HUES64 (cell line): Measurements from ENCODE around the gene DHRSX.
"Not testable (repeated sequence)": the region's sequence is repeated elsewhere in the genome, so short reads cannot be mapped to it uniquely, and the experiment has no call there.

Source experiments
- H3K27ac ChIP-seq: 2 replicates; pipeline ENCODE4 v1.7.0; 2013; ENCODE audit warnings: low read depth, low read length, inconsistent platforms
- H3K27me3 ChIP-seq: 2 replicates; pipeline ENCODE4 v1.6.1; 2013; ENCODE audit warnings: mild to moderate bottlenecking, low read length; ENCODE audit not compliant: insufficient read depth
- H3K36me3 ChIP-seq: 2 replicates; pipeline ENCODE4 v1.6.1; 2013; ENCODE audit warnings: mild to moderate bottlenecking, low read length; ENCODE audit not compliant: insufficient read depth
- H3K4me1 ChIP-seq: 2 replicates; pipeline ENCODE4 v1.6.1; 2013; ENCODE audit warnings: mild to moderate bottlenecking, low read length, moderate library complexity; ENCODE audit not compliant: insufficient read depth
- H3K4me3 ChIP-seq: 2 replicates; pipeline ENCODE4 v1.5.1; 2013; ENCODE audit warnings: mild to moderate bottlenecking, low read length, moderate library complexity
- H3K9ac ChIP-seq: 2 replicates; pipeline ENCODE4 v1.6.1; 2013; ENCODE audit warnings: mild to moderate bottlenecking, low read depth, low read length
- H3K9me3 ChIP-seq: 2 replicates; pipeline ENCODE4 v1.6.1; 2013; ENCODE audit warnings: low read depth, low read length; ENCODE audit not compliant: insufficient read depth
- WGBS: fragments of 150-250, 120-280 bp; methylation state at CpG from one replicate; pipeline ENCODE4 v1.1.7; 2013; ENCODE audit warnings: missing lambda C conversion rate; 5-methylcytosine and 5-hydroxymethylcytosine counted together

Gene DHRSX

DNA sequence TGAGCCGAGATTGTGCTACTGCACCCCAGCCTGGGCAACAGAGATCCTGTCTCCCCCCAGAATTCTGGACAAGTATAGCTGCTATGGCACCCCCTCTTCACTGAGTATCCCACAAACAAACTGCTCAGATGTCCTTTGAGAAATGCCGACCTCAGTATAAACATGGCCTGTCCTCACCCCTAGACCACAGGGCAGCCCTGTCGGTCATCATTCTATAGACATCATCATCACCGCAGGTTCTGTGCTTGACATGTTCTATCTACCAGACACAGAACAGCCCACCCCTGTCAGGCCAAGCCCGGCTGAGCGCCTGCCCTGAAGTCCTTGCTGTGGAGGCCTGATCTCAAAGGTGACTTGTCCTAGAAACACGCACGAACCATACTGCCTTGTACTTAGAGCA is 232.9 kb downstream of the DHRSX start:
- Histone ChIP-seq H3K4me1 (peaks cover 12% of the 10 kb centered on the region), H3K27me3 (no peaks in the 10 kb centered on the region), H3K4me3 (no peak overlapping the region), H3K9me3 (no peaks in the 10 kb centered on the region), H3K27ac (no peak overlapping the region), H3K9ac (no peak overlapping the region), H3K36me3 (peaks cover 9% of the 10 kb centered on the region)
- 94% methylated on average over 8 of the region's 8 CpGs for WGBS

DNA sequence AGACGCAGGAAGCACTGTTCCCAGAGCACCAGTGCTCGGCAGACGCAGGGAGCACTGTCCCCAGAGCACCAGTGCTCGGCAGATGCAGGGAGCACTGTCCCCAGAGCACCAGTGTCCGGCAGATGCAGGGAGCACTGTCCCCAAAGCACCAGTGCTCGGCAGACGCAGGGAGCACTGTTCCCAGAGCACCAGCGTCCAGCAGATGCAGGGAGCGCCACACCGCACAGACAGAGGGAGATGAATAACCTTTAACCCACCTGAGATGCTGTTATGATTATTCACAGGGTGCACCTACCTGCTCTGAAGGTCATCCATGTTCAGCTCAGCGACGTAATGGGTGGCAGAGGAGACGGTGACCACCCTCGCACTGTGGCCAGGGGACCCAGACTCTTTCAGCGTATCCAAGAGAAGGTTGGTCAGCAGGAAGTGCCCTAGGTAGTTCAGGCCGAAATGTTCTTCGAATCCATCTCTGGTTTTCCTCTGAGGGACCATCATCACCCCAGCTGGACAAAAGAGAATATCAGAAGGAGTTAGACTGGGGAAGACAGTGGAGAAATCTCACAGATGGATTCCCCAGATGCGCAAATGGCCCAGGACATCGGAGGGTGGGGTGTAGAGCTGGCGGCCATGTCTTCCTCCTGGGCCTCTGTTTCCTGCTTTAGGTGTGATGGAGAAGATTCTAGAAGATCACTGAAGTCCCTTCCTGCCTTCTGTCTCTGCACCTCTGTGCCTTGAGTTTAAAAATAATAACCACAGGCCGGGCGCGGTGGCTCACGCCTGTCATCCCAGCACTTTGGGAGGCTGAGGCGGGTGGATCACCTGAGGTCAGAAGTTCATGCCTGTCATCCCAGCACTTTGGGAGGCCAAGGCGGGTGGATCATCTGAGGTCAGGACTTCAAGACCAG is 234.1 kb downstream of the DHRSX start:
- WGBS: 91% methylated on average over 26 of the region's 26 CpGs
- Histone ChIP-seq H3K9me3 (no peaks in the 10 kb centered on the region), H3K27ac (no peak overlapping the region), H3K4me1 (peaks cover 6% of the 10 kb centered on the region), H3K9ac (no peak overlapping the region), H3K4me3 (no peak overlapping the region), H3K36me3 (peaks cover 9% of the 10 kb centered on the region), H3K27me3 (no peaks in the 10 kb centered on the region)

DNA sequence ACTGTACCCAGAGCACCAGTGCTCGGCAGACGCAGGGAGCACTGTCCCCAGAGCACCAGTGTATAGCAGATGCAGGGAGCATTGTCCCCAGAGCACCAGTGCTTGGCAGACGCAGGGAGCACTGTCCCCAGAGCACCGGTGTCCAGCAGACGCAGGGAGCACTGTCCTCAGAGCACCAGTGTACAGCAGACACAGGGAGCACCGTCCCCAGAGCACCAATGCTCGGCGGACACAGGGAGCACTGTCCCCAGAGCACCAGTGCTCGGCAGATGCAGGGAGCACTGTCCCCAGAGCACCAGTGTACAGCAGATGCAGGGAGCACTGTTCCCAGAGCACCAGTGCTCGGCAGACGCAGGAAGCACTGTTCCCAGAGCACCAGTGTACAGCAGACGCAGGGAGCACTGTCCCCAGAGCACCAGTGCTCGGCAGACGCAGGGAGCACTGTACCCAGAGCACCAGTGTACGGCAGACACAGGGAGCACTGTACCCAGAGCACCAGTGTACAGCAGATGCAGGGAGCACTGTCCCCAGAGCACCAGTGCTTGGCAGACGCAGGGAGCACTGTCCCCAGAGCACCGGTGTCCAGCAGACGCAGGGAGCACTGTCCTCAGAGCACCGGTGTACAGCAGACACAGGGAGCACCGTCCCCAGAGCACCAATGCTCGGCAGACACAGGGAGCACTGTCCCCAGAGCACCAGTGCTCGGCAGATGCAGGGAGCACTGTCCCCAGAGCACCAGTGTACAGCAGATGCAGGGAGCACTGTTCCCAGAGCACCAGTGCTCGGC is 234.9 kb downstream of the DHRSX start:
- not testable (repeated sequence) for H3K27me3 ChIP-seq, H3K9ac ChIP-seq, H3K9me3 ChIP-seq, H3K4me1 ChIP-seq, H3K27ac ChIP-seq, H3K36me3 ChIP-seq, H3K4me3 ChIP-seq
- WGBS: 96% methylated on average over 23 of the region's 23 CpGs

DNA sequence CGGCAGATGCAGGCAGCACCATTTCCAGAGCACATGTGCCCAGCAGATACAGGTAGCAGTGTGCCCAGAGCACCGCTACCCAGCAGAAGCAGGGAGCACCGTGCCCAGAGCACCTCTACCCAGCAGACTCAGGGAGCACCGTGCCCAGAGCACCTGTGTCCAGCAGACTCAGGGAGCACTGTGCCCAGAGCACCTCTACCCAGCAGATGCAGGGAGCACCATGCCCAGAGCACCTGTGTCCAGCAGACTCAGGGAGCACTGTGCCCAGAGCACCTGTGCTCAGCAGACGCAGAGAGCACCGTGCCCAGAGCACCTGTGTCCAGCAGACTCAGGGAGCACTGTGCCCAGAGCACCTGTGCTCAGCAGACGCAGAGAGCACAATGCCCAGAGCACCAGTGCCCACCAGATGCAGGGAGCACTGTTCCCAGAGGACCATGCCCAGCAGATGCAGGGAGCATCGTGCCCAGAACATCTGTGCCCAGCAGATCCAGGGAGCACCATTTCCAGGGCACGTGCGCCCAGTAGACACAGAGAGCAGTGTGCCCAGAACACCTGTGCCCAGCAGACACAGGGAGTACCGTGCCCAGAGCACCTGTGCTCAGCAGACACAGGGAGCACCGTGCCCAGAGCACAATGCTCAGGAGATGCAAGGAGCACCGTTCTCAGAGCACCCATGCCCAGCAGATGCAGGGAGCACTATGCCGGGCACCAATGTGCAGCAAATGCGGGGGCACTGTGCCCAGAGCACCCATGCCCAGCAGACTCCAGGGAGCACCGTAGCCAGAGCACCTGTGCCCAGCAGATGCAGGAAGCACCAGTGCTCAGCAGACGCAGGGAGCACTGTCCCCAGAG is 236.4 kb downstream of the DHRSX start:
- H3K27ac ChIP-seq: no peak overlapping the region
- H3K36me3 ChIP-seq: peaks cover 9% of the 10 kb centered on the region
- 95% methylated on average over 17 of the region's 17 CpGs for WGBS

DNA sequence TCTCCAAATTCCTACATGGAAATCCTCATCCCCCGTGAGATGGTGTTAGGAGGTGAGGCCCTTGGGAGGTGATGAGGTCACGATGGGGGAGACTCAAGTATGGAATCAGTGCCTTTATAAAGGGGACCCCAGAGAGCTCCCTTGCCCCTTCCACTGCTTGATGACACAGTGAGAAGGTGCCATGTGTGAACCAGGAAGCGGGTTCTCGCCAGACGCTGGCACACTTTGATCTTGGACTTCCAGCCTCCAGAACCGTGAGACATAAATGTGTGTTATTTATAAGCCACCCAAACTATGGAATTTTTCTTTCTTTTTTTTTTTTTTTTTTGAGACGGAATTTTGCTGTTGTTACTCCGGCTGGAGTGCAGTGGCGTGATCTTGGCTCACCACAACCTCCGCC is 237.6 kb downstream of the DHRSX start:
- WGBS: 90% methylated on average over 9 of the region's 10 CpGs
- Histone ChIP-seq H3K9ac (no peak overlapping the region), H3K9me3 (no peaks in the 10 kb centered on the region), H3K27ac (peak overlapping the region; percentile 60; the same call in 1 of the 2 replicates), H3K4me3 (no peak overlapping the region), H3K4me1 (peaks cover 6% of the 10 kb centered on the region), H3K36me3 (peaks cover 9% of the 10 kb centered on the region), H3K27me3 (no peaks in the 10 kb centered on the region)

More for the DNA sequence above, 236.4 kb downstream of the DHRSX start:
- Histone ChIP-seq H3K4me1 (peaks cover 6% of the 10 kb centered on the region), H3K9me3 (no peaks in the 10 kb centered on the region), H3K9ac (no peak overlapping the region), H3K4me3 (no peak overlapping the region), H3K27me3 (no peaks in the 10 kb centered on the region)

DNA sequence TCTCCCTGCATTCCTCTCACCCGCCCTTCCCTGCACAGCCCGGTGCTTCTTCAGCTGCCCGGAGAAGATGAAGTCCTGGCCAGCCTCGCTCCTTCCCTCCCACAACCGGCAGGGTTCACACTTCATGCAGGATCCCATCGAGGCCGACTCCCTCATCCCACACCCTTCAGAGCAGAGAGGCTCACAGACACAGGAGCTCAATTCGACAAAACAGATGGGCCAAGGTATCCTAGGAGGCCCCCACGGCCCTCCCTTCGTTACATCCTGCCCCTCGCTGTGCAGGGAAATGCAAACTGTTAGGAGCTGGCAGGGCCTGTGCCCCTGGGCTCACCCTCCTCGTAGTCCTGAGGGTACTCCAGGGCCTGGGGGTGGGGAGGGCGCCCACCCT is 238.1 kb downstream of the DHRSX start:
- Histone ChIP-seq H3K4me1 (peaks cover 6% of the 10 kb centered on the region), H3K9me3 (no peaks in the 10 kb centered on the region), H3K36me3 (peaks cover 9% of the 10 kb centered on the region), H3K9ac (no peak overlapping the region), H3K27ac (peak overlapping the region; percentile 60), H3K4me3 (no peak overlapping the region), H3K27me3 (no peaks in the 10 kb centered on the region)
- 57% methylated on average over 13 of the region's 13 CpGs for WGBS

DNA sequence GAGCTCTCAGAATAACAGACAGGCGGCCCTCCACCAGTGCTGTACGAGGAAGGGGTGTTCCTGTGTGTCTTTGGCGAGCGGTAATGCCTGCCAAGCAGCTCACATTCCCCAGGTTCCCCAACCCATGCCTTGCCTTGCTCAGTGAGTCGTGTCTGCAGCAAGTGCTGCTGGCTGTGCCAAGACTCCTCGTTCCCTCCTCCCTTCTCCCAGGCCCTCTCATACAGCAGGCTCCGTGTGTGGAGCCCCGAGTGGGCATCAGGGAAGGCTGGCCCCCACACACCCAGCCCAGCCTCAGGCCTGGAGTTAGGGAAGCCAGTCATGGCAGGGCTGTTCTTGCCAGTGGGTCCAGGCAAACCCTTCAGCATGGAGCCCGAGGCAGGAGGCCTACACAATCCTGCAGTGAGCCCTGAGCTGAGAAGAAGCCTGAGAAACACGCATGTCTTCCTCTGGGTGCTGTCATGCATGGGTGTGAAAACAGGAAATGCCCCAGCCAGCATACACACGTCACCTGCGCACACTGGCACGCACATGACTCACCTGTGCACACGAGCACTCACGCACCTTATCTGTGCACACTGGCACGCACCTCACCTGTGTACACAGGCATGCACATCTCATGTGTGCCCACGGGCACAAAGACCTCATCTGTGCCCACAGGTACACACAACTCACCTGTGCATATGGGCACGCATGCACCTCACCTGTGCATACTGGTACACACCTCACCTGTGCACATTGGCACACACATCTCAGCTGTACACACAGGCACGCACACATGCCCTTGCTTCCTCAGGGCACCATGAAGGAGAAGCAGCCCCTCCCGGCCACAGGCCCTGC is 238.7 kb downstream of the DHRSX start:
- Histone ChIP-seq H3K27me3 (no peaks in the 10 kb centered on the region), H3K9ac (no peak overlapping the region), H3K4me1 (peaks cover 6% of the 10 kb centered on the region), H3K27ac (peak overlapping the region; percentile 19; the same call in 1 of the 2 replicates), H3K36me3 (peaks cover 9% of the 10 kb centered on the region), H3K4me3 (no peak overlapping the region), H3K9me3 (no peaks in the 10 kb centered on the region)
- 92% methylated on average over 20 of the region's 20 CpGs for WGBS

DNA sequence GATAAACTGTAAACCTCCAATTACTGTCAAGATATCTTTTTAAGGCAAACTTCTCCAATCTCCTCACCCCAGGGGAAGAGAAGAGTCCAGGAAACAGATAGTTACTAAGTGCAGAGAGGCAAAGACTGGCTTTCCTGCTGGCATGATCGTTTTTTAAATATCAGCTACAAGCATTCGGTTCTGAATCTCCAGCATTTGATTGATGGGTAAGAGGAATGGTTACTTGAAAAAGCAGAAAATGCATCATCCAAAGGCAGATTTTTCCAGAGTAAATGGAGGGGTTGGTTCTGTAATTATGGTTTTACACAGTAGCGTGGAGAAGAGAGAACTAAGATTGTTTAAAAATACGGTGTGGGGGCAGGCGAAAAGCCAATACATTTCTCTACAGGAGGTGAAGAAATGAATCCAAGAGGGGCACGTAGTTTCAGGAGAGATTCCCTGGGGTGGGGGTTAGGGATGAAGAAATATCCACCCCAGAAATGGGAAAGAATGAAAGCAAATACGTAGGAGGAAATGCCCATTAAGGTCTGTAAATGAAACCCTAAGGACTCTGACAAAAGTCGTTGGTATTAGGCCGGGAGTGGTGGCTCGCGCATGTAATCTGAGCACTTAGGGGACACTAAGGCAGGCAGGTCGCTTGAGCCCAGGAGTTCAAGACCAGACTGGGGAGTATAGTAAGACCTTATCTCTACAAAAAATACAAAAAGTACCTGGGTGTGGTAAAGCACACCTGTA is 248.3 kb downstream of the DHRSX start:
- no peaks in the 10 kb centered on the region for H3K36me3 ChIP-seq
- no peak overlapping the region for H3K27ac ChIP-seq
- no peaks in the 10 kb centered on the region for H3K9me3 ChIP-seq
- H3K9ac ChIP-seq: no peak overlapping the region
- WGBS: 92% methylated on average over 12 of the region's 12 CpGs
- no peaks in the 10 kb centered on the region for H3K27me3 ChIP-seq
- no peak overlapping the region for H3K4me3 ChIP-seq
- H3K4me1 ChIP-seq: peaks cover 12% of the 10 kb centered on the region

DNA sequence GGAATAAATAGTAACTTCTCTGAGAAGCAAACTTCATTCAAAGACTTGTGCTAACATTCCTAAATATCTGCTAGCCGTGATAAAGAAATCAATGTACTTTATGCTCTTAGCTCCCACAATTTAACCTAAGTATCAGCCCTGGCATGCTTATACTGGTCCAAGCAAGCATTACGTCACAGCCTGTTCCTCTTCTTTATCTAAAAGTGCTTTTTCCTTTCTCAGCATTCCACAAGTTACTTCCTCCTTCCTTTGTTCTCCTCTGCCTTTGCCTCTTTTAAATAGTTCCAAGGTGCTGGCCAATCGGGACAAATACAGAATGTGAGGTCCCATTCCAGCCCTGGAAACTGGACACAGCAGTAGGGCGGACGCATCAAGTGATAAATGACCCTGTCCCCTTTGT is 249.6 kb downstream of the DHRSX start:
- H3K9me3 ChIP-seq: no peaks in the 10 kb centered on the region
- no peak overlapping the region for H3K4me3 ChIP-seq
- H3K27ac ChIP-seq: peak overlapping the region; percentile 82; the same call in 1 of the 2 replicates
- H3K4me1 ChIP-seq: peaks cover 12% of the 10 kb centered on the region
- WGBS: 93% methylated on average over 5 of the region's 5 CpGs
- H3K36me3 ChIP-seq: no peaks in the 10 kb centered on the region
- no peaks in the 10 kb centered on the region for H3K27me3 ChIP-seq
- peak overlapping the region; percentile 28; the same call in 1 of the 2 replicates for H3K9ac ChIP-seq
